H1 (cell line): Measurements from ENCODE around the gene UROD. TPM values are rescaled to one million over a fixed set of nuclear protein-coding genes. Genes with fewer than 3 reads are reported as not detected.

Experiments
- CTCF ChIA-PET: fragments of 300-600 bp; sonication (Branson Sonifier 250); formaldehyde crosslinking; loops from one replicate; lab custom pipeline; 2021; ENCODE audit not compliant: partially characterized antibody; lab: Charles Lee
- POLR2A ChIA-PET: fragments of 300-600 bp; sonication (Branson Sonifier 250); formaldehyde crosslinking; loops from one replicate; lab custom pipeline; 2021; ENCODE audit warnings: inconsistent platforms; ENCODE audit not compliant: partially characterized antibody; lab: Charles Lee
- DNase-seq, 2 experiments: peaks; one replicate each; pipeline versions ENCODE4 v3.0.0 to v3.0.0-alpha.2; 2010 to 2022; ENCODE audit warnings: low spot score in 2 of 2, low read depth in 1 of 2, mixed read lengths in 1 of 2
- FAIRE-seq: peaks from 2 replicates; lab custom pipeline; 2011; peaks lifted over from hg19 to GRCh38; lab: Jason Lieb, UNC
- H2AFZ ChIP-seq: 2 replicates; pipeline ENCODE4 v1.8.1; 2012; ENCODE audit warnings: low read length, inconsistent platforms
- H2AK5ac ChIP-seq: 2 replicates; pipeline ENCODE4 v1.6.1; 2013; ENCODE audit warnings: low read depth, low read length
- H2BK120ac ChIP-seq: replicated peaks from 2 replicates; pipeline ENCODE3; 2013; ENCODE audit warnings: low read depth, low read length, inconsistent platforms
- H2BK12ac ChIP-seq: 2 replicates; pipeline ENCODE4 v1.6.1; 2013; ENCODE audit warnings: low read depth, low read length
- H2BK15ac ChIP-seq: 2 replicates; pipeline ENCODE4 v1.6.1; 2013; ENCODE audit warnings: low read length
- H2BK20ac ChIP-seq: 2 replicates; pipeline ENCODE4 v1.6.1; 2013; ENCODE audit warnings: low read length
- H2BK5ac ChIP-seq: 2 replicates; pipeline ENCODE4 v1.6.1; 2013; ENCODE audit warnings: low read depth, low read length
- H3K14ac ChIP-seq: 2 replicates; pipeline ENCODE4 v1.6.1; 2013; ENCODE audit warnings: inconsistent platforms; ENCODE audit not compliant: insufficient read length
- H3K18ac ChIP-seq: 2 replicates; pipeline ENCODE4 v1.6.1; 2013; ENCODE audit warnings: low read length; ENCODE audit errors: extremely low read depth
- H3K23ac ChIP-seq: 2 replicates; pipeline ENCODE4 v1.6.1; 2013; ENCODE audit warnings: inconsistent platforms; ENCODE audit not compliant: insufficient read length
- H3K23me2 ChIP-seq: 2 replicates; pipeline ENCODE4 v1.6.1; 2013; ENCODE audit warnings: low read depth, low read length
- H3K27ac ChIP-seq: 2 replicates; pipeline ENCODE4 v1.6.1; 2011; ENCODE audit warnings: low read depth, low read length, inconsistent platforms
- H3K27me3 ChIP-seq, 4 experiments: replicated peaks in 1 of 4; 1 replicate in 1 of 4; 2 replicates in 3 of 4; pipeline versions ENCODE4 v1.6.1 to v1.8.1; 2011 to 2013; ENCODE audit warnings: low read length in 3 of 4, mild to moderate bottlenecking in 3 of 4, inconsistent platforms in 2 of 4, mixed read lengths in 2 of 4, moderate library complexity in 1 of 4; ENCODE audit not compliant: control insufficient read depth in 3 of 4, insufficient read depth in 3 of 4; ENCODE audit errors: extremely low read depth in 1 of 4
- H3K36me3 ChIP-seq, 4 experiments: 2 replicates each; pipeline versions ENCODE4 v1.6.1 to v1.8.1; 2011 to 2013; ENCODE audit warnings: mild to moderate bottlenecking in 4 of 4, low read length in 3 of 4, moderate library complexity in 2 of 4, control low read depth in 1 of 4, inconsistent platforms in 1 of 4; ENCODE audit not compliant: insufficient read depth in 4 of 4, control insufficient read depth in 2 of 4
- H3K4ac ChIP-seq: replicated peaks from 2 replicates; pipeline ENCODE3; 2013; ENCODE audit warnings: low read length, low read depth, mixed read lengths, inconsistent platforms; ENCODE audit not compliant: insufficient read length
- H3K4me1 ChIP-seq, 4 experiments: replicated peaks in 1 of 4; 1 replicate in 1 of 4; 2 replicates in 3 of 4; pipeline versions ENCODE4 v1.6.1 to v1.8.1; 2011 to 2013; ENCODE audit warnings: low read length in 3 of 4, inconsistent platforms in 2 of 4, mixed read lengths in 1 of 4; ENCODE audit not compliant: insufficient read depth in 4 of 4, control insufficient read depth in 3 of 4
- H3K4me2 ChIP-seq, 2 experiments: 2 replicates each; pipeline versions ENCODE4 v1.6.1 to v1.8.1; 2011 to 2013; ENCODE audit warnings: low read depth in 2 of 2, low read length in 2 of 2, control low read depth in 1 of 2, inconsistent platforms in 1 of 2, mild to moderate bottlenecking in 1 of 2; ENCODE audit not compliant: insufficient read depth in 1 of 2
- H3K4me3 ChIP-seq, 4 experiments: fragments of 200-600, 300-600 bp in 1 of 4; sonication (generic), shearing (Covaris generic), sonication (Bioruptor Twin) in 1 of 4; 2 replicates each; pipeline versions ENCODE4 v1.5.1 to v1.8.1; 2011 to 2016; ENCODE audit warnings: low read length in 4 of 4, low read depth in 3 of 4, control low read depth in 2 of 4, inconsistent platforms in 2 of 4, mild to moderate bottlenecking in 2 of 4, mixed read lengths in 1 of 4, moderate library complexity in 1 of 4; ENCODE audit not compliant: insufficient read depth in 2 of 4; ENCODE audit errors: extremely low read depth in 1 of 4
- H3K56ac ChIP-seq: replicated peaks from 2 replicates; pipeline ENCODE3; 2013; ENCODE audit warnings: low read depth, mild to moderate bottlenecking, mixed read lengths, low read length, inconsistent platforms; ENCODE audit not compliant: insufficient read length
- H3K79me1 ChIP-seq: 2 replicates; pipeline ENCODE4 v1.6.1; 2013; ENCODE audit warnings: low read depth, low read length, control low read depth
- H3K79me2 ChIP-seq, 2 experiments: 2 replicates each; pipeline versions ENCODE4 v1.6.1 to v1.8.1; 2012 to 2013; ENCODE audit warnings: low read length in 2 of 2, mild to moderate bottlenecking in 2 of 2, inconsistent platforms in 1 of 2; ENCODE audit not compliant: insufficient read depth in 2 of 2, control insufficient read depth in 1 of 2
- H3K9ac ChIP-seq, 4 experiments: replicated peaks in 1 of 4; 1 replicate in 1 of 4; 2 replicates in 3 of 4; pipeline versions ENCODE4 v1.6.1 to v1.8.1; 2011 to 2013; ENCODE audit warnings: low read depth in 3 of 4, low read length in 3 of 4, control low read depth in 2 of 4, mild to moderate bottlenecking in 2 of 4, moderate library complexity in 2 of 4, inconsistent platforms in 1 of 4; ENCODE audit errors: extremely low read depth in 1 of 4
- H3K9me3 ChIP-seq, 2 experiments: 2 replicates each; pipeline versions ENCODE4 v1.6.1 to v1.8.1; 2012 to 2013; ENCODE audit warnings: mild to moderate bottlenecking in 2 of 2, moderate library complexity in 2 of 2, control low read depth in 1 of 2, inconsistent platforms in 1 of 2, low read depth in 1 of 2, low read length in 1 of 2, mixed read lengths in 1 of 2; ENCODE audit not compliant: insufficient read depth in 2 of 2
- H4K20me1 ChIP-seq, 2 experiments: replicated peaks in 1 of 2; 2 replicates each; pipeline versions ENCODE3 to v1.8.1; 2011 to 2013; ENCODE audit warnings: inconsistent platforms in 2 of 2, low read length in 2 of 2, mild to moderate bottlenecking in 1 of 2; ENCODE audit not compliant: insufficient read depth in 2 of 2, control insufficient read depth in 1 of 2
- H4K5ac ChIP-seq: 2 replicates; pipeline ENCODE4 v1.6.1; 2013; ENCODE audit warnings: low read length, low read depth, mixed read lengths, inconsistent platforms; ENCODE audit not compliant: insufficient read length
- H4K8ac ChIP-seq: 2 replicates; pipeline ENCODE4 v1.8.0; 2013; ENCODE audit warnings: mild to moderate bottlenecking, moderate library complexity, low read length, inconsistent platforms; ENCODE audit not compliant: insufficient read depth; ENCODE audit errors: extremely low read depth
- H4K91ac ChIP-seq: replicated peaks from 2 replicates; pipeline ENCODE3; 2013; ENCODE audit warnings: low read length, mixed read lengths, inconsistent platforms; ENCODE audit not compliant: insufficient read length
- BCL11A ChIP-seq, 2 experiments: IDR thresholded peaks; one replicate each; pipeline ENCODE4 v1.6.1; 2011; ENCODE audit warnings: low read depth in 2 of 2, low read length in 2 of 2, mild to moderate bottlenecking in 2 of 2
- GTF2F1 ChIP-seq: IDR thresholded peaks from 2 replicates; pipeline ENCODE4 v1.6.1; 2012; ENCODE audit warnings: low read depth, low read length, improper control_type of control experiment, borderline replicate concordance
- MAFK ChIP-seq: IDR thresholded peaks from 2 replicates; pipeline ENCODE4 v1.6.1; 2012; ENCODE audit warnings: low read depth, mild to moderate bottlenecking, improper control_type of control experiment, low read length
- POLR2A ChIP-seq, 2 experiments: IDR thresholded peaks; 1 replicate in 1 of 2; 2 replicates in 1 of 2; pipeline ENCODE4 v1.6.1; 2011; ENCODE audit warnings: low read depth in 2 of 2, low read length in 2 of 2, mild to moderate bottlenecking in 2 of 2; ENCODE audit errors: control extremely low read depth in 1 of 2
- SIRT6 ChIP-seq: IDR thresholded peaks from one replicate; pipeline ENCODE4 v1.7.1; 2012; ENCODE audit warnings: low read length, inconsistent platforms
- SP1 ChIP-seq: IDR thresholded peaks from 2 replicates; pipeline ENCODE4 v1.6.1; 2011; ENCODE audit warnings: low read depth, low read length
- SRF ChIP-seq: IDR thresholded peaks from 2 replicates; pipeline ENCODE4 v1.6.1; 2011; ENCODE audit warnings: mild to moderate bottlenecking, low read depth, low read length, moderate library complexity
- WGBS, 2 experiments: shearing (Covaris generic) in 1 of 2; methylation state at CpG; one replicate each; pipeline versions ENCODE4 v1.1.6 to v1.1.7; 2013 to 2015; ENCODE audit warnings: low lambda C conversion rate in 2 of 2, mixed read lengths in 2 of 2, inconsistent platforms in 1 of 2, low coverage in 1 of 2, missing lambda C conversion rate in 1 of 2; ENCODE audit not compliant: insufficient replicate concordance in 2 of 2, insufficient coverage in 1 of 2, insufficient read length in 1 of 2; ENCODE audit errors: extremely low coverage in 1 of 2, missing lambda C conversion rate in 1 of 2; 5-methylcytosine and 5-hydroxymethylcytosine counted together
- polyA plus RNA-seq, 7 experiments: library from polyadenylated mRNA; depleted of rRNA in 3 of 7; stranded (reverse) in 5 of 7; unstranded in 2 of 7; fragments of >200 nt in 5 of 7; fragments of 200-250 nt in 2 of 7; gene quantifications; 1 replicate in 5 of 7; 2 replicates in 1 of 7; 4 replicates in 1 of 7; pipeline versions ENCODE4 v1.2.1 to v1.2.3, GENCODE V29; 2011 to 2013; ENCODE audit warnings: missing spikeins in 2 of 7, mixed read lengths in 2 of 7
- total RNA-seq: library from RNA; stranded (reverse); fragmentation: NEBNext Ultra II Directional; extraction: Animal tissue kit (Norgen Biotek cat#: 25700); gene quantifications from 2 replicates; pipeline ENCODE4 v1.2.1, GENCODE V29; 2021

Gene UROD
- total and polyA plus RNA-seq, 2 of the 8 experiments (the other 6 are each of a cell fraction or from before 2014, with no cell fraction given), result 86.6 to 220 TPM

DNA sequence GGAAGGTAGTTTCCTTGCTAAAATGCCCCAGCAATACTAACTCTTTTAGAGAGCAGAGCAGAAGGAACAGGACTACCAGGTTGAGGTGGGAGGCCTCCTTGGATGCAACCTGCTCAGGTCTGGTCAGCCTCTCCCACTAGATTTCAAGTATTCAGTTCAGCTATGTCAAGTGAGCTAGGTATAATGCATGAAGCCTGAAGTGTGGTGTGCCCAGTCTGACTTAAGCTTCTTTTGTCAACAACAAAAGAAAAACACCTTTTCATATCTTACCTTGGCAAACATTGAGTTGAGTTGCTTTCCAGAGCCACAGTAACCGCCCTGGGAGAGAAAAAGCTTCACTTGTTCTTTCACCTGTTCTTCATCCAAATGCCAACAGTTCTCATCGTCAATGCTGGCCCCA, 47.8 kb downstream of the UROD start:
- no peak for FAIRE-seq
- Histone ChIP-seq H2BK5ac (no peak overlapping the region), H3K9me3 (no peaks in the 10 kb centered on the region), H3K4me1 (peaks cover 0 to 2% (median 0%) of the 10 kb centered on the region in 4 experiments; a peak in 1 of 7 replicates), H3K4me3 (no peak overlapping the region), H4K91ac (no peak overlapping the region)
- POLR2A ChIA-PET, result no interaction called here
- no peak for TF ChIP-seq SP1
- no peak for TF ChIP-seq SIRT6
- TF ChIP-seq SRF, result no peak
- no peak for TF ChIP-seq POLR2A (IDR thresholded peaks at IDR 0.05; ENCODE audit: control extremely low read depth in 1 of 2, low read depth in 2 of 2, low read length in 2 of 2)
- no peak for TF ChIP-seq GTF2F1
- TF ChIP-seq BCL11A (IDR thresholded peaks at IDR 0.05; ENCODE audit: low read depth in 2 of 2, low read length in 2 of 2), result no peak
- no peak for TF ChIP-seq MAFK
- TF ChIP-seq, all 59 proteins: peak for 0
- Histone ChIP-seq H2BK15ac (no peak overlapping the region), H3K36me3 (no peaks in the 10 kb centered on the region), H2BK12ac (no peak overlapping the region), H3K23ac (no peak overlapping the region), H3K9ac (no peak overlapping the region), H2BK120ac (no peak overlapping the region), H2BK20ac (no peak overlapping the region), H3K14ac (no peak overlapping the region), H2AFZ (no peak overlapping the region), H4K5ac (no peak overlapping the region), H2AK5ac (no peak overlapping the region), H3K27ac (no peak overlapping the region), H3K79me2 (no peaks in the 10 kb centered on the region), H3K4ac (no peak overlapping the region), H4K20me1 (no peaks in the 10 kb centered on the region), H4K8ac (no peak overlapping the region), H3K18ac (no peak overlapping the region), H3K4me2 (no peak overlapping the region), H3K23me2 (no peaks in the 10 kb centered on the region), H3K27me3 (no peaks in the 10 kb centered on the region), H3K56ac (no peak overlapping the region), H3K79me1 (no peaks in the 10 kb centered on the region)
- DNase-seq, result no peak
- 78% methylated on average over 2 of the region's 2 CpGs; no CpG with 5 or more reads in 1 of the 2 experiments for WGBS, 2 experiments
- CTCF ChIA-PET, result interaction anchor here (0.6 to 1.0 kb wide), 2 partner anchors 25 to 46 kb away, joined by 3 to 7 read pairs; no protein-coding TSS in a partner anchor
